GM12891 (cell line): ENCODE data around the gene ZNF260.

Experiments used
- PAX5 ChIP-seq: IDR thresholded peaks from 2 replicates; pipeline ENCODE4 v1.6.1; 2011; ENCODE audit warnings: low read length, moderate library complexity, mild to moderate bottlenecking; ENCODE audit not compliant: insufficient read depth, severe bottlenecking
- POLR2A ChIP-seq: IDR thresholded peaks from 2 replicates; pipeline ENCODE4 v1.6.1; 2011; ENCODE audit warnings: low read depth, low read length, control low read depth
- POLR2AphosphoS5 ChIP-seq: IDR thresholded peaks from 2 replicates; pipeline ENCODE4 v1.6.1; 2011; ENCODE audit warnings: low read depth, low read length, control low read depth
- POU2F2 ChIP-seq: IDR thresholded peaks from 2 replicates; pipeline ENCODE4 v1.6.1; 2011; ENCODE audit warnings: low read depth, mild to moderate bottlenecking, control low read depth, low read length, moderate library complexity
- SPI1 ChIP-seq: IDR thresholded peaks from 2 replicates; pipeline ENCODE4 v1.6.1; 2011; ENCODE audit warnings: low read depth, low read length, control low read depth
- TAF1 ChIP-seq: IDR thresholded peaks from 2 replicates; pipeline ENCODE4 v1.6.1; 2011; ENCODE audit warnings: low read depth, low read length, control low read depth

DNA sequence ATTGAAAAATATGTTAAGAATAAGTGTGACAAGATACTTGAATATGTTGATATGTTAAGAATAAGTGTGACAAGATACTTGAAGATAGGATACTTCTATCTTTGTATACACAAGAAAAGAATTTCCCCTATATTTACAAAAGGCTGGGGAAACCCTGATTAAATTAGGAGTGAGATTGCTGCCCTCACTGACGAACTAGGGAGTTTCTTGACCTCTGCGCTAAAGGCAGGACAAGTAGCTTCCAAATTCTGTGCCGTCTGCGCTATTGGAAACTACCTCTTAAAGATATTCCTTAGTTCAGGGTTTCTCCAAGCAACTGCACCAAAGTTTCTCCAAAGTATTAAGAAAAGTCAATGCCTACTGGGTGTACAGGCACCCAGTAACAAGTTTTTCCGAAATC lies 730 bp downstream of the ZNF260 start:
- TF ChIP-seq TAF1 (no peak), POLR2A (no peak), POLR2AphosphoS5 (no peak), SPI1 (no peak), POU2F2 (no peak), PAX5 (no peak)
